Kidney capillary endothelial cell (primary cell): ENCODE data around the gene LCORL.
"Not testable (repeated sequence)": the region's sequence is repeated elsewhere in the genome, so short reads cannot be mapped to it uniquely, and the experiment has no call there.

Experiments
- DNase-seq: peaks from one replicate; pipeline ENCODE4 v3.0.0-alpha.2; 2018; ENCODE audit warnings: low spot score

The LCORL gene

DNA sequence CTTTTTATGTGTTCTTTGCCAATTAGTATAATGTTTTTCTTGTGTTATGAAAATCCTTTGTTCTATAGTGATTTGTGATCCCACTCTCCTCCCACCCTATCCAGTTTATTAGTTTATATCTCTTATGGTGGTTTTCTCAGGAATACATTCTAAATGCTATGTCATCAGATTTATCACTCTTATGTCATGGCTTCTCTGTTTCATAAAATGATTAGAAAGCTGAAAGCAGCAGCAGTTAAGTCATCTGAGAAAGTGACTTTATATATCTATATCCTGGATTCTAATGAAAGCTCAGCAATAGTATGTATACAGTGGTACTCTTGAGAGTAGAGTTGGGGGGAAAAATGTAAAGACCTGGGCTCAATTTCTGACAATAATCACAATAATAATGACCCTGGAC lies 169.6 kb downstream of the LCORL start:
- no peak for DNase-seq

DNA sequence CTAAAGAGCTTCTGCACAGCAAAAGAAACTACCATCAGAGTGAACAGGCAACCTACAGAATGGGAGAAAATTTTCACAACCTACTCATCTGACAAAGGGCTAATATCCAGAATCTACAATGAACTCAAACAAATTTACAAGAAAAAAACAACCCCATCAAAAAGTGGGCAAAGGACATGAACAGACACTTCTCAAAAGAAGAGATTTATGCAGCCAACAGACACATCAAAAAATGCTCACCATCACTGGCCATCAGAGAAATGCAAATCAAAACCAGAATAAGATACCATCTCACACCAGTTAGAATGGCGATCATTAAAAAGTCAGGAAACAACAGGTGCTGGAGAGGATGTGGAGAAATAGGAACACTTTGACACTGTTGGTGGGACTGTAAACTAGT lies 171.3 kb downstream of the LCORL start:
- not testable (repeated sequence) for DNase-seq

DNA sequence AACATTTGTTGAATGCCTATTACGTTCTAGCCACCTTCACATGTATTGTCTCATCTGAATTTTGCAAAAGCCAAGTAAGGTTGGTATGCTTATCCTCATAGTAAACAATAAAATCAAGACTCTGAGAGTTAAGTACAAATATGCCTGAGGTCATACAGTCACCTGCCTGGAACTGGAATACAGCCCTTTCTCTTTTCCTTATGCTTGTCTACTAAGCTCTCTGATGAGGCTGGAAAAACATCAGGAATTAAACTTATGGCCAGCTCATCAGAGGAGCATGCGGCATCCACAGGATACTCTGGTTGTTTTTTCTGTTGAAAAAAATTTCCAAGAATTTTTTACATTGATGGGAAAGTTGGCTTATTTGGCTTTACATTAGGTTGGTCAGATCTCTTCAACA lies 175.3 kb downstream of the LCORL start:
- DNase-seq: no peak

DNA sequence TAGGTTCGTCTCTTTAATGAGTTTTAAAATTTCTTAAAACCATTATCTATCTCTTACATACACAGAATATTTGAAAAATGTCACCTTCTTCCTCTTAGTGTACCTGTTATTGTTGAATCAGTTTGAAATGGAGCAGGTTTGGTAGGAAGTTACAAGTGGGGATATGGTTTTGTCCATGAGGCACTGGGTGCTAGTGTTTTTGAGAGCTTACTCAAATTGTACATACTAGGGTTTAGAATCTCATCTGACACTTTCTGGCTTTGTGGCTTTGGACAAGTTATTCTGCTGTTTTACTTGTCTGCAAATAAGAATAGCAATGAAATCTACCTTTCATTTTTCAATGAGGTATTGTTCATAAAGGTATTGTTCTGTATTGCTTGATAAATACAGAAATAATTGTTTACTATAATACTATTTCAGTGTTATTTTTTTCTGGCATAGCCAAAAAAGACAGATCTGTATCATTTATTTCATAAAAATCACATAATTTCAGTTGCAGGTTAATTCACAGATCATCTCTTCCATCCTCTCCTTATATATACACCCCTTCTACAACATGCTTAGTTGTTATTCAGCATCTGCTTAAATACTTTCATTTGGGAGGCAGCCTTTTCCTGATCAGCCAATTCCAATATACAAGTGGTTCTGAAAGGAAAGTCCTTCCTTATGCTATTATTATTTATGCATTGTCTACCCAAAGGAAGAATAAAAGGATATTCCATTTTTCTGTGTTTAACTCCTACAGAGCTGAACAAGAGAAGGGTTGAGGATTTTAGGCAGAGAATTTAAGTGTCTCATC lies 197.5 kb downstream of the LCORL start:
- DNase-seq: no peak

DNA sequence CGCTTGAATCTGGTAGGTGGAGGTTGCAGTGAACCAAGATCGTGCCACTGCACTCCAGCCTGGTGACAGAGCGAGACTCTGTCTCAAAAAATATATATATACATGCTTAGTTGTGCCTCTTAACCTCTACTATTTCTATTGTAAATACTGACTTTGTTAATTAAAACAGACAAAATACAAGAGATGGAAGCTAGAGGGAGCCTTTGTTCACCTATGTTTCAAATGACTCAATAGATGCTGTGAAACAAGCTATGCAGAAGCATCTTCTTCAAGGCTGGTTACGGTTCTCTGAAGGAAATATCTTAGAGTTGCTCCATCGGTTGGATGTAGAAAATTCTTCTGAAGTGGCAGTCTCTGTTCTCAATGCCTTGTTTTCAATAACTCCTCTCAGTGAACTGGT lies 204.5 kb downstream of the LCORL start:
- peak; percentile 65 for DNase-seq

DNA sequence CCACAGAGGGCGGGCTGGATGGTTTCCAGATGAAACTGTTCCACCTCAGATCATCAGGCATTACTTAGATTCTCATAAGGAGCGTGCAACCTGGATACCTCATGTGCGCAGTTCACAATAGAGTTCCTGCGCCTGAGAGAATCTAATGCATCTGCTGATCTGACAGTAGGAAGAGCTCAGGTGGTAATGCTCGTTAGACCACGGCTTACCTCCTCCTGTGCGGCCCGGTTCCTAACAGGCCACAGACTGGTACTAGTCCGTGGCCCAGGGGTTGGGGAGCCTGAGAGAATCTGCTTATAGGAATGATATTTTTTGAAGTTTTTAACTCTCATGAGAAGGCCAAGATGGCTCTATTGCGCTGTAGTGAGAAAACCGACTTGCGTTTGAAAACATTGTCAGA lies 205.4 kb downstream of the LCORL start:
- no peak for DNase-seq

DNA sequence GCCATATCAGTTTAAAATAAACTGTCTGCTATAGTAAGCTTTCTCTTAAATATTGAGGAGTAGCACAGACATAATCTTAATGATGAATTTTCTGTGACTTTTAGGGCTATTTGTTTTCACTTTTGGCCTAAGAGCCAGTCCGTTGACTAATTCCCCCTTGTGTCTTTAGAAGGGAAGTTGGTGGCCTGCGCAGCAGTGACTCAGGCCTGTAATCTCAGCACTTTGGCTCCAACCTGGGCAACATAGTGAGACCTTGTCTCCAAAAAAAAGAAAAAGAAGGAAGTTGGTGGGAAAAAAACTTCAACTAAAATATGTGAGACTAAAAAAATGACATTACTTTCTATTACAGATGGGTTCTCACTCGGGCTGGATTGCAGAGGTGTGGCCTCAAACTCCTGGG lies 207.4 kb downstream of the LCORL start:
- peak; percentile 76 for DNase-seq

DNA sequence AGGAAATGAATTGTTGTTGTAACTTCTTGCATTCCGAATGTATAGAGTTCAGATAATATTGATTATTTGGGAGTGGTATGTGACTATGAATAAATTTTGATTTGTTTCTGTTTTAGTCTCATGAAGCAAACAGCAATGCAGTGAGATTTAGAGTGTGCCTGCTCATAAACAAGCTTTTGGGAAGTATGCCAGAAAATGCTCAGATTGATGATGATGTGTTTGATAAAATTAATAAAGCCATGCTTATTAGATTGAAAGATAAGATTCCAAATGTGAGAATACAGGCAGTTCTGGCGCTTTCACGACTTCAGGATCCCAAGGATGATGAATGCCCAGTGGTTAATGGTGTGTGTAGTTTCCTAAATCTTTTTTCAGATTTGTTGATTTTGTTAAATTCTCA lies 208.8 kb downstream of the LCORL start:
- no peak for DNase-seq

DNA sequence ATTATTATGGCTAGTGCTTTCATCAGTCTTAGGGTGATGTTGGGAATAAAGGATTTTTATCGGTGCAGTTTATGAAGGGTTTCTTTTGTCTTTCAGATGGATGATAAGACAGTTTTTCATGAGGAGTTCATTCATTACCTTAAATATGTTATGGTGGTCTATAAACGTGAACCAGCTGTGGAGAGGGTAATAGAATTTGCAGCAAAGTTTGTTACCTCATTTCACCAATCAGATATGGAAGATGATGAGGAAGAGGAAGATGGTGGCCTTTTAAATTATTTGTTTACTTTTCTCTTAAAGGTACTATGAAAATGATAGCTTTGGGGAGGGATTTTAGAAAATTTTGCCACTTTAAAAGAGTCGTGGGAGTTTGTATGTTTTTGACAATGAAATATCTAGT lies 209.4 kb downstream of the LCORL start:
- no peak for DNase-seq

DNA sequence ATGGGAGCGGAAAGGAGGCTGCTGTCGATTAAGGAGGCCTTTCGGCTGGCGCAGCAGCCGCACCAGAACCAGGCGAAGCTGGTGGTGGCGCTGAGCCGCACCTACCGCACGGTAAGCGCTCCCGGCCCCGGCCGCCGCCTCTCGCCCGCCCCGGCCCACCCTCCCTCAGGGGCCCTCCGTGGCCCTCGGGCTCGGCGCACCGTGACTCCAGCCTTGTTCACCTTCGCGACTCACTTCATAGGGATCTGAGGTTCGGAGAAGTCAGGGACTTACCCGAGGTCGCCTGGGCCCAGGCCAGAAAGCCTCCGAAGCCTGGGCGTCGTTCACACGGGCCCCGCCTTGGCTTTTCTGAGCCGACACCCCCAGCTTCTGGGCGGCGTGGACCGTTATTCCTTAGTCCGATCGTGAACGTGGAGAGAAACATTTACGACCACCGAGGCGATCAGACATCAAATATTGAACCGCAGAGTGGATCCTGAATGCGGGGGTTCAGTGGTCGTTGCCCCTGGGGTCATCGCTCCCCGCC lies 210.4 kb downstream of the LCORL start:
- DNase-seq: no peak

DNA sequence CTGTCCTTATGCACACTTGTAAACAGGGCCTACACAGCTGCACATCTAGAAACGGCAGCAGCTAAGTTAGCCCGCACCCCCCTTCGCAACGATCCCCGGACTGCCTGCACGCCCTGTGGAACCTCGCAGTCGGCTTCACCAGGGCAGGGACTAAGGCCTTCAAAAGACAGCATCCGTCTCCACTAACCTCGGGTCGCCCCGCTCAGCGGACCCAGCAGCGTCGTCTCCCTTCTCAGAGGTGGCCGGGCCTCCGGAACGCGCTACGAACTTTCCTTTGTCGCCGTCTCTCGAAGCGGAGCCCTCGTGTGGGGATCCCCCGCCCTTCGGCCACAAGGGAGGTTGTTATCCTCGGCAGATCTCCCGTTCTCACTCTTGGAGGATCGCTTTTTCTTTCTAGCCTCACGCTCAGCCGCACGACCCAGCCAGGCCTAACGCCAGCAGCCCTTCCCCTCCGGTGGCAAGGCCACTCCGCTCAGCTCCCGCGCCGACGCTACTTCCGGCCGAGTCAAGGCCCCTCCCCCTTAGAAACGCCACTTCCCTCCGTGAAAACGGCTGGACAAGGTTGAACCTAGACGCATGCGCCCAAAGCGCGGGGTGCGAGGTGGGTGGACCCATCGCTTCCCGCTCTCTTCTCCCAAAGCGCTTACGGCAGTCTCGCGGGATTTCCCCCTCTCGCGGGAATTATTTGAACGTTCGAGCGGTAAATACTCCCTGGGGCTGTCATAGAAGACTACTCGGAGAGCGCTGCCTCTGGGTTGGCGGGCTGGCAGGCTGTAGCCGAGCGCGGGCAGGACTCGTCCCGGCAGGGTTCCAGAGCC lies 211.1 kb downstream of the LCORL start, which contains the start of the genes DCAF16 and NCAPG:
DCAF16 (minus strand) TSS at position 498 of the 818 bp plus-strand sequence. CDS start 6,616 bp downstream, outside the sequence.
NCAPG (plus strand) TSS at position 720 of the 818 bp plus-strand sequence. CDS start 99 bp downstream, outside the sequence.
- peak; percentile 97 for DNase-seq

DNA sequence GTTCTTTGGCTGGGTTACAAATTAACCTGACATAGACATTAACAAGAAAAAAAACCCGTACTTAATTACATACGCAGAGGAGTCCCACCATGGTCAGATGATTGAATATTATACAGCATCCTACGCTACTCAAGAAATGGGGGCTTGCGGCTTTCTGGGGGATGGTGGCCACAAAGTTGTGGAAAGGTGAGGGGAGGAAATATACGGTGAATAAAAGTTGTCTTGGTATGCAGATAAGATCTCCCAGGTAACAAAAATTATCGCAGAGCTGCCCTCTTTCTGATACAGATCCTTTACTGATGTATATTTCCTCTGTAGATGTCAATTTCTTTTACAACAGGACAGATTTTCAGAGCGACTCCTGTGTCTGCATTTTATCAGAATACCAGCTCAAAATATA lies 211.9 kb downstream of the LCORL start:
- DNase-seq: no peak

DNA sequence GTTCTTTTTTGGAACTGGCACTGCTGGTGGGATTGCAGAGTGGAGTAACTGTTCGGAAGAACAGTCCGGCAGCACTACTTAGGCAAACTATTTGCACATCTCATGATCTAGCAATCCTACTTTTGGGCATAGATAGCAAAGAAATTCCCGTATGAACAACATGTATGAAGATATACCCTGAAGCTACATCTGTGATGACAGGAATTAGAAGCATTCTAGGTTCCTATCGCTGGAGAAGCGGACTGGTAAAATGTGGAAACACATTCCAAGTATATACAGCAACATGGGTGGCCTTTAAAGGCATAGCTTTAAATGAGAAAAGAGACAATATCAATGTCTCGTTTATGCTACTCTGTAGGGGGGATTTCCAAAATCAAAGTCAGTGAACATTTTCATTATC lies 214.1 kb downstream of the LCORL start:
- DNase-seq: no peak

DNA sequence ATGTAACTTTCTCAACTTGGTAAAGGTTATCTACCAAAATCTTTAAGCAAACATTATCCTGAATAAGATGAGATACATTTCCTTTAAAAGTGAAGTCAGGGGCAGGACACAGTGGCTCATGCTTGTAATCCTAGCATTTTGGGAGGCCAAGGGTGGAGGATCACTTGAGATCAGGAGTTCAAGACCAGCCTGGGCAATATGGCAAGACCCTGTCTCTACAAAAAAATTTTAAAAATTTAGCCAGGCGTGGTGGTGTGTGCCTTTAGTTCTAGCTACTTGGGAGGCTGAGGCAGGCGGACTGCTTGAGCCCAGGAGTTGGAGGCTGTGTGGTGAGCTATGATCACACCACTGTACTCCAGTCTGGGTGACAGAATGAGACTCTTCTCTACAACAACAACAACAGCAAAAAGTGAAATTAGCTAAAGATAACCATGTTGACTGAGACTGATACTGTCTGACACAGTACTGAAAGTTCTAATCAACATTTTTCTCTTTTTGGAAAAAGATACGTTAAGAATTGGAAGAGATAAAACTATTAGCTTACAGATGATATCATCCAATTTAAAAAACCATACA lies 215.9 kb downstream of the LCORL start:
- DNase-seq: no peak

DNA sequence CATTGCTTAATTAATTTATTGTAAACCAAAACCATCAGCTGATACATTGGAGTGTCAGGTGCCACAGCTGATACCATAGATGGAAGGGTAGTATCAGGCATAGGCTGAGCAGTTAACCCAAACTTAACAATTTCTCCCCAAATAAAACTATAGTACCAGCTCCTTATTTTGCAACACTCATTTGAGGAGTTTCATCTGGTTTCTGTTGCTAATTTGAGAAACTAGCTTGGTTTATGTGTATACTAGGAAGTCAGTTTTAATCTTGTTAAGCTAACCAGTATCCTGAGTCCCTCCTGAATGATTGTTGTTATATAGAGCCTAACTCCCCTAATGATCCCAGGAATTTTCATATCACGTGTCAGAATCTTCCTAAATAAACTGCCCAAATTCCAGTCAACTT lies 223.7 kb downstream of the LCORL start:
- DNase-seq: no peak

DNA sequence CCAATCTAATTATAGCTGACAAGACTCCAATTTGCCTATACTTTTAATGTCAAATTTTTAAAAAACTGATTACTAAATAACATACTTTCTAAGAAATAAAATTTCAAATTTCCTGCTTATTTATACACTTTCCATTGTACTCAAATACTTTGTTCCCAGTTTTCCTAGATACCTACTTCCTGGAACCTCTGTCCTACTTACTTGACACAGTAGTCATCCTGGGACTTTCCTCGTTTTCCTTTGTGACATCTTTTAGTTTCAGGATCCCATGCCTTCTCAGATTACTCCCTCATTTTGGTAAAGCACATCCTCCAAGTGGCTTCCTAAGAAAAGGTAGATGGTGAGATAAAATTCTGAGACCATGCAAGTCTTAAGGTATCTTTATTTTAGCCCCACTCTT lies 226.8 kb downstream of the LCORL start:
- DNase-seq: no peak
